Heart left ventricle (tissue), 16 donors: ENCODE measurements around the gene MARCHF3. TPM values are rescaled to one million over a fixed set of nuclear protein-coding genes. Genes with fewer than 3 reads are reported as not detected.
A peak's percentile ranks its signal among the peaks of the same experiment; 100 is the strongest.

ENCODE experiments used
- ATAC-seq, 4 donors: fragments of 200-7000 bp; cut with Tn5 transposase; one replicate each; pipeline ENCODE4 v1.9.1; 2020 to 2022; ENCODE audit warnings: moderate library complexity in 4 of 4, mild to moderate bottlenecking in 3 of 4, moderate number of reproducible peaks in 1 of 4
- DNase-seq, 5 donors: peaks; one replicate each; pipeline ENCODE4 v3.0.0-alpha.2; 2020
- H3K27ac ChIP-seq, 12 donors: fragments of 200-600 bp; sonication (generic) in 4 of 12; one replicate each; pipeline versions ENCODE4 v1.5.0 to v1.8.0; 2016 to 2022; ENCODE audit warnings: mild to moderate bottlenecking in 2 of 12
- H3K27me3 ChIP-seq, 9 donors: fragments of 200-600 bp; sonication (generic) in 2 of 9; one replicate each; pipeline versions ENCODE4 v1.5.1 to v1.8.0; 2016 to 2022; ENCODE audit warnings: mild to moderate bottlenecking in 3 of 9
- H3K36me3 ChIP-seq, 9 donors: fragments of 200-600 bp; sonication (generic) in 2 of 9; one replicate each; pipeline versions ENCODE4 v1.5.0 to v1.8.0; 2018 to 2022; ENCODE audit warnings: mild to moderate bottlenecking in 2 of 9
- H3K4me1 ChIP-seq, 12 donors: fragments of 200-600 bp; sonication (generic) in 4 of 12; one replicate each; pipeline versions ENCODE4 v1.5.0 to v1.8.0; 2016 to 2022; ENCODE audit warnings: mild to moderate bottlenecking in 3 of 12
- H3K4me3 ChIP-seq, 12 donors: fragments of 200-600 bp; sonication (generic) in 4 of 12; one replicate each; pipeline versions ENCODE4 v1.5.0 to v1.8.0; 2017 to 2022; ENCODE audit warnings: mild to moderate bottlenecking in 9 of 12, moderate library complexity in 4 of 12
- H3K9me3 ChIP-seq, 12 donors: fragments of 200-600 bp; sonication (generic) in 4 of 12; one replicate each; pipeline versions ENCODE4 v1.5.0 to v1.8.0; 2016 to 2022; ENCODE audit warnings: mild to moderate bottlenecking in 1 of 12
- POLR2A ChIP-seq, 2 donors: fragments of 450-650 bp; IDR thresholded peaks; one replicate each; pipeline ENCODE4 v1.6.1; 2017; ENCODE audit warnings: antibody characterized with exemption in 2 of 2, mild to moderate bottlenecking in 2 of 2, moderate library complexity in 2 of 2
- WGBS, 4 donors: extraction: QIAGEN DNeasy Blood & Tissue Kit in 2 of 4; methylation state at CpG; one replicate each; pipeline versions ENCODE4 v1.1.5 to v1.1.7; 2013 to 2018; 5-methylcytosine and 5-hydroxymethylcytosine counted together
- intact Hi-C, 10 donors: fragments of 100-400 bp; cut with DNase I; formaldehyde crosslinking; loops; one replicate each; pipeline versions ENCODE4 v1.11.1 to v1.14.2; 2022
- polyA plus RNA-seq, 2 donors: library from polyadenylated mRNA; stranded (reverse); fragments of 200-250 nt; gene quantifications; one replicate each; pipeline ENCODE4 v1.2.3, GENCODE V29; 2013
- total RNA-seq, 9 donors: library from RNA; depleted of rRNA in 2 of 9; stranded (reverse); fragments of >200 nt in 2 of 9; fragmentation: NEBNext Ultra II Directional in 3 of 9; extraction: Animal tissue kit (Norgen Biotek cat#: 25700) in 3 of 9; gene quantifications; one replicate each; pipeline versions ENCODE4 v1.1.0 to v1.2.4, GENCODE V29; 2016 to 2023
- TF ChIP-seq, protein P1 (sequence below), 12 donors: fragments of 200-600 bp; sonication (generic) in 4 of 12; IDR thresholded peaks; one replicate each; pipeline versions ENCODE4 v1.5.0 to v1.8.0; 2018 to 2022; ENCODE audit warnings: antibody characterized with exemption in 12 of 12, mild to moderate bottlenecking in 5 of 12
- donor health status: ischemic (EF 13 %, LVEDD 7.1; RV severe dilation, severe dysfunction).
- donor health status: healthy with polysubstance abuse.
- donor health status: DM: no; HTN: yes; CAD: no.
- donor health status: DM: no; HTN: no; CAD: no.
- donor health status: ischemic (EF 25% LVEDD 6.9; RV normal size, moderate dysfunction).
- donor health status: ischemic (EF 25% LVEDD 5.7; RV mildly dilated, moderate dysfunction).
- donor health status: healthy.
- donor health status: DM: yes; HTN: yes; CAD: no.
- donor health status: ischemic (EF 35%, LVEDD 5.7; RV mildly dilated, moderate dysfunction).
- donor health status: nonischemic (EF 11% LVEDD 7.7; RV severe dilation, severe dysfunction).
- donor health status: DM: yes; HTN: yes; CAD: no.
- donor health status: PGD.
- donor health status: ischemic (EF 29% LVEDD 5.4; RV normal size, mild dysfunction).
- donor health status: nonischemic (EF 23%, LVEDD 6.1; RV moderate dilation, normal function).

Gene MARCHF3
- total and polyA plus RNA-seq, 11 donors = 9.9 to 113 (median 38.0) TPM

- TF ChIP-seq POLR2A (IDR thresholded peaks at IDR 0.05) = no peak
- TF ChIP-seq, protein P1, sequence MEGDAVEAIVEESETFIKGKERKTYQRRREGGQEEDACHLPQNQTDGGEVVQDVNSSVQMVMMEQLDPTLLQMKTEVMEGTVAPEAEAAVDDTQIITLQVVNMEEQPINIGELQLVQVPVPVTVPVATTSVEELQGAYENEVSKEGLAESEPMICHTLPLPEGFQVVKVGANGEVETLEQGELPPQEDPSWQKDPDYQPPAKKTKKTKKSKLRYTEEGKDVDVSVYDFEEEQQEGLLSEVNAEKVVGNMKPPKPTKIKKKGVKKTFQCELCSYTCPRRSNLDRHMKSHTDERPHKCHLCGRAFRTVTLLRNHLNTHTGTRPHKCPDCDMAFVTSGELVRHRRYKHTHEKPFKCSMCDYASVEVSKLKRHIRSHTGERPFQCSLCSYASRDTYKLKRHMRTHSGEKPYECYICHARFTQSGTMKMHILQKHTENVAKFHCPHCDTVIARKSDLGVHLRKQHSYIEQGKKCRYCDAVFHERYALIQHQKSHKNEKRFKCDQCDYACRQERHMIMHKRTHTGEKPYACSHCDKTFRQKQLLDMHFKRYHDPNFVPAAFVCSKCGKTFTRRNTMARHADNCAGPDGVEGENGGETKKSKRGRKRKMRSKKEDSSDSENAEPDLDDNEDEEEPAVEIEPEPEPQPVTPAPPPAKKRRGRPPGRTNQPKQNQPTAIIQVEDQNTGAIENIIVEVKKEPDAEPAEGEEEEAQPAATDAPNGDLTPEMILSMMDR (IDR thresholded peaks at IDR 0.05) = no peak
- no peaks in the 10 kb centered on the region for H3K9me3 ChIP-seq
- ATAC-seq (no peak), DNase-seq (no peak)
- intact Hi-C loops = loop anchor here in 1 of 10 donors (5.0 kb wide), 1 partner anchor 62 kb away; no protein-coding TSS in a partner anchor
- peaks cover 0 to 24% (median 10%) of the 10 kb centered on the region in 12 donors for H3K4me1 ChIP-seq
- H3K4me3 ChIP-seq = no peak overlapping the region
- peak overlapping the region in 4 of 12 donors; percentile 2 to 36 (median 8) for H3K27ac ChIP-seq
- H3K27me3 ChIP-seq = no peaks in the 10 kb centered on the region
- no peaks in the 10 kb centered on the region for H3K36me3 ChIP-seq
Measured at GRCh38 chr5:126965487-126965886, 64.9 kb downstream of the MARCHF3 start.

GRCh38 chr5:126965061-126965475, 65.3 kb downstream of the MARCHF3 start:
- H3K27ac ChIP-seq = peak overlapping the region in 4 of 12 donors; percentile 2 to 36 (median 8)

DNA sequence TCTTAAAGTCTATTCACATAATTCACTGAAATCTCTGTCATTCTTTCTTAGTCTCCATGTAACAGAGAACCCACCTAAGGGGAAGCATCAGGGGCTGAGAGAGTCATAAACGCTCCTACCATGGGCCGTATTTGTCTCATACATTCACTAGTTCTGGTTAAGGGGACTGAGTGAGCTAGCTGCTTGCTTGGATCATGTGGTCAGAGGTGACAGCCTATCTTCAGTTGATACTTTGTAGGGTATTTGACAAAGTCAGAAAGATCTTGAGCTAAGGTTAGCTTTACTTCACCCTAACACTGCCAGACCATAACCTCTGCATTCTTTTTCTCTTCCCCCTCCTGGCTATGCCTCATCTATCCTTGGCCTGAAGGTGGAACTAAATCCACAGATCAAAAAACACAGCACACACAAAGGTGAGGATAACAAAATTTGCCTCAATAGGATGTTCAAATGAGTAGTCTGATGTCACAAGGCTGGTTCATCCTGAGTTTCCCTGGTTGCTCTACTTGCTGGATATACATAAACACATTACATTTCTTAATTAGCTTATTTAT, 66.5 kb downstream of the MARCHF3 start:
- H3K4me3 ChIP-seq = no peak overlapping the region
- WGBS, 4 donors = 73 to 81% (median 75%) methylated on average over 2 of the region's 2 CpGs
- no peak for DNase-seq
- no peaks in the 10 kb centered on the region for H3K27me3 ChIP-seq
- no peaks in the 10 kb centered on the region for H3K36me3 ChIP-seq
- no peak for TF ChIP-seq POLR2A (IDR thresholded peaks at IDR 0.05)
- TF ChIP-seq, protein P1 (IDR thresholded peaks at IDR 0.05) = peak in 2 of 12 donors; percentile 10 to 19
- intact Hi-C loops = loop anchor here in 1 of 10 donors (5.0 kb wide), 1 partner anchor 63 kb away; no protein-coding TSS in a partner anchor
- ATAC-seq = peak; percentile 31 to 56 (median 44)
- H3K4me1 ChIP-seq = peaks cover 0 to 23% (median 2%) of the 10 kb centered on the region in 12 donors
- no peaks in the 10 kb centered on the region for H3K9me3 ChIP-seq
- peak overlapping the region in 8 of 12 donors; percentile 4 to 57 (median 36) for H3K27ac ChIP-seq

More at GRCh38 chr5:126965061-126965475, 65.3 kb downstream of the MARCHF3 start:
- WGBS, 4 donors = 57 to 70% (median 61%) methylated on average over 2 of the region's 2 CpGs
- ATAC-seq = no peak
- Histone ChIP-seq H3K4me3 (no peak overlapping the region), H3K4me1 (peaks cover 0 to 20% (median 7%) of the 10 kb centered on the region in 12 donors), H3K9me3 (no peaks in the 10 kb centered on the region), H3K27me3 (no peaks in the 10 kb centered on the region), H3K36me3 (no peaks in the 10 kb centered on the region)
- TF ChIP-seq, protein P1 (IDR thresholded peaks at IDR 0.05) = no peak
- TF ChIP-seq POLR2A (IDR thresholded peaks at IDR 0.05) = no peak
- no peak for DNase-seq
- intact Hi-C loops = loop anchor here in 1 of 10 donors (5.0 kb wide), 1 partner anchor 62 kb away; no protein-coding TSS in a partner anchor

GRCh38 chr5:126961702-126962101, 68.7 kb downstream of the MARCHF3 start:
- Histone ChIP-seq H3K9me3 (peaks cover 0 to 5% (median 0%) of the 10 kb centered on the region in 12 donors), H3K4me1 (peaks cover 0 to 23% (median 2%) of the 10 kb centered on the region in 12 donors), H3K36me3 (no peaks in the 10 kb centered on the region), H3K4me3 (no peak overlapping the region), H3K27ac (peak overlapping the region in 1 of 12 donors; percentile 8), H3K27me3 (no peaks in the 10 kb centered on the region)
- TF ChIP-seq POLR2A (IDR thresholded peaks at IDR 0.05) = no peak
- TF ChIP-seq, protein P1 (IDR thresholded peaks at IDR 0.05) = no peak
- intact Hi-C loops = loop anchor here in 1 of 10 donors (5.0 kb wide), 1 partner anchor 66 kb away; no protein-coding TSS in a partner anchor
- 65 to 73% (median 69%) methylated on average over 2 of the region's 2 CpGs for whole genome bisulfite sequencing, 4 donors
- no peak for DNase-seq
- peak in 2 of 4 donors; percentile 42 to 60 for ATAC-seq
